NCI-H526 treated with DMSO at 0.1 percent for 48 hours (cell line): ENCODE data around the gene MAN1A1.
"Not testable (repeated sequence)": the region's sequence is repeated elsewhere in the genome, so short reads cannot be mapped to it uniquely, and the experiment has no call there.

Experiments
- DNase-seq: peaks from one replicate; lab custom pipeline; 2025; lab: John Stamatoyannopoulos, UW

Gene MAN1A1

DNA sequence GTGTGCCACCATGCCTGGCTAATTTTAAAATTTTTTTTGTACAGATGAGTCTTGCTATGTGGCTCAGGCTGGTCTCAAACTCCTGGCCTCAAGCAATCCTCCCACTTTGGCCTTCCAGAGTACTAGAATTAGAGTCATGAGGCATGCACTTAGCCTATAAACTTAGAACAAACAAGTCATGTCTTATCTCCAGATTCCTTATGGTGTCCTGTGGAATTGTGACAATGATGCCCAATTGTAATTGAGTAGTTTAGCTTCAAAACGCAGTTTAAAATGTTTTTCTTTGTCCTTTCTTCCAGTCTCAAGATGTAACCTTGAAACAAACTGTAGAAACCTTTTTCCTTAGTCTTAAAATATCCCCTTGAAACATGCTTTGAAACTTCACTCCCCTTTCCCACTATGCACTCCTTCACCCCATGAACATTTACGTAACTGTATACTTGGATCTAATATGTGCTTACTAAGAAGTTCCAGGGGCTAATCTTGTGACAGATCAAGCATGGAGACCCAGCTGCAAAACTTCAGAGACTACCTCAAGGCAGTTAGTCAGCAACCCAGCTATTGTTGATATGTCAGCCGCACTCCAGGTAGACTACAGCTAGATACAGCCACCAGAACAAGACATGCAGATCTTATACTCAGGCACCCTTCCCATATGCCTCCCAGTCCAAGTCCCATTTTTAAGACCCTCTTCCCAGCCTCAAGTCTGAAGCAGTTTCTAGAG is 46.2 kb downstream of the MAN1A1 start:
- DNase-seq: no peak

DNA sequence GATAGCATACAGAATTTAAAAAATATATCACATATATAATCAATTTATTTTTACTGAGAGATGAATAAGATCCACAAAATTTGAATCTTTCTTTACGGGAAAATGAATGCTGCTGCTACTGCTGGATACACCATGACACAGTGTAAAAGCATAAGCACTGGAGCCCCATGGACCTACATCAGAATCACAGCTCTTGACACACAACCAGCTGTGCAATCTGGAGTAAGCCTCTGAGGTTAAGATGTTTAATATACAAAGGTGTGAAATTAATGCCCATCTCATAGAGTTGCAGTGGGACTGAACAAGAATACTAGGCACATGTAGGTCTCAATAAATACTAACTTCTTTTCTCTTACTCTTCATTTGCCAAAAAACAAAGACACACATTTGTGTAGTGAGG is 48.1 kb downstream of the MAN1A1 start:
- DNase-seq: no peak

GRCh38 chr6:119299694-119300093 is 49.9 kb downstream of the MAN1A1 start:
- DNase-seq: no peak

- no peak for DNase-seq
These were observed 52.5 kb downstream of the MAN1A1 start for GRCh38 chr6:119297049-119297448.

DNA sequence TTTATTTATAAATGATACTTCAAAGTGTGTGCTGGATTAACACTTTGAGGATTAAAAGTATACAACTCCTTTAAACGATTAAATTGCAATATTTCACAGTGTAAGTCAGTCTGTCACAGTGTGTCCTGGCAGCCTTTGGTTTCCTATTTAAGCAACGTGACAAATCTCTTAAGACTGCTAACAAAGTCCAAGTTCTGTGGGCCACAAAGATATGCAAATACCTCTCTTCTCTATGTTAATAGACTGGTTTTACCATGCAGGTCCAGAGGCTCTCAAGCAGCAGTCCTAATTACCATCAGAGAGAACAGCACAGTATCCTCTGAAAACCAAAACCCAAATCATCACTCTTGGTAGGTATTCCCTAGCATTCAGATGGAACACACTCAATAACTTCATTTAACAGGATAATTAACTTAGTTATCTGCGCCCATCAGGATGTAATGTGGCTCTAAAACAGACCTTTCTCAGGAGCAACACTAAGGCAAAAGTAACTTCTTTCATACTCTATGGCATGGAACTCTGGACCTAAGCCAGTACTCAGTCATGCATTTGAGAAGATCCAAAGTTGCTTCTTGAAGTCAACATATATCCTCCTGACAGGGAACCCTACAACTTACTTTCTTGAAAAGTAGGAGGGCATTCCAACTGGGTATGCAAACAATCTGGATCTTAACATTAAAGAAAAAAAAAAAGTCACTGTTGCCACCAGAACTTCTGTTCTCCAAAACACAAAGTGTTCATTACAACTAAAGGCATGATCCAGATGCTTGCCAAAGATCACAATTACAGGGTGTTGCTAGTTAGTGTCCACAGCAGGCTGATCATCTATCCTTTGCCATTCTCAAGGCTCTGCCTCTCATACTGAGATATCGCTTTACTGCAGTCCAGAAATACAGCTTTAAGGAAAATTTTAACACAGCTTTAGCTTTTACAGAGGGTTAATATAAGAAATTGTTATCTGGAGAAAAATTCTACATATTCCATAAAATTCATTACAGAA is 53.2 kb downstream of the MAN1A1 start:
- DNase-seq: peak; percentile 56

GRCh38 chr6:119294984-119295383 is 54.6 kb downstream of the MAN1A1 start:
- no peak for DNase-seq

DNA sequence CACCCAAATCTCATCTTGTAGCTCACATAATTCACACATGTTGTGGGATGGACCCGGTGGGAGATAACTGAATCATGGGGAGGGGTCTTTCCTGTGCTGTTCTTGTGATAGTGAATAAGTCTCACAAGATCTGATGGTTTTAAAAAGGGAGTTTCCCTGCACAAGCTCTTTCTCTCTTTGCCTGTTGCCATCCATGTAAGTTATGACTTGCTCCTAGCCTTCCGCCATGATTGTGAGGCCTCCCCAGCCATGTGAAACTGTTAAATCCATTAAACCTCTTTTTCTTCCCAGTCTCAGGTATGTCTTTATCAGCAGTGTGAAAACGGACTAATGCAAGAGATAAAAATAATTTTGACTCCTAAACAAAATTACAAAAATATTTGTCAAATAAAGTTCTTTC is 58.5 kb downstream of the MAN1A1 start:
- DNase-seq: not testable (repeated sequence)

DNA sequence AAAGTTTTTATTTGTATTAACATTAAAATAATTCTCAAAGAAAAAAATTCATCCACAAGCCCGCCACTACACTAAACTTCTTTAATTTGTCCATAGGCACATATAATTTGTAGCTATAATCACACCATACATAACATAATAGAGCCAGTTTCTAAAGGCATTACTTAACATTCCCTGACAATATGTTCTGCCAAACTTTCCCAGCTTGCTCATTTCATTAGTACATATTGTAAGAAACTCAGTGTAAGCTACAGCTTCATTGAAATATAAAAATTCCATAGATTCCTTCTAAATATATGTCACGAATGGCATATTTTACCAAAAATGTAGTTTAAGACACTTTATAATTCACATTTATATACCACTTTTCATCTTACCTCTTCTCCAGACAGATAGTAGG is 59.3 kb downstream of the MAN1A1 start:
- no peak for DNase-seq

DNA sequence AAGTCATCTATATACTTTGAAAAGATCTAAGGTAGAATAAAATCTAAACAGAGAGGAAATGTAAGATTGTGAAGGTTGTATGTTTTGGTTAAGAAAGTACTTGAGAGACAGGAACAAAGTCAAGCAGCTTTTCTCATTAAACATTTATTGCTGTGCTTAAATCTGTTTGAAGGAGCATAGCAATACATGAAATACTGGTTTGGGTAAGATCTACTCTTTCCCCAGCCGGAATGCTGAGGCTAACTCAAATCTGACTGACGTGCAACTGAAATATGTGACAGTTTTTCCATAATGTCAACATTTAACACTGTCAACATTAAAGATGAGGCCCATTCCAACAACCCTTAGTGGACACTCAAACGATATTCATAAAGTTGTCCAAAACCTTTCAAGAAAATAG is 59.9 kb downstream of the MAN1A1 start:
- DNase-seq: no peak

DNA sequence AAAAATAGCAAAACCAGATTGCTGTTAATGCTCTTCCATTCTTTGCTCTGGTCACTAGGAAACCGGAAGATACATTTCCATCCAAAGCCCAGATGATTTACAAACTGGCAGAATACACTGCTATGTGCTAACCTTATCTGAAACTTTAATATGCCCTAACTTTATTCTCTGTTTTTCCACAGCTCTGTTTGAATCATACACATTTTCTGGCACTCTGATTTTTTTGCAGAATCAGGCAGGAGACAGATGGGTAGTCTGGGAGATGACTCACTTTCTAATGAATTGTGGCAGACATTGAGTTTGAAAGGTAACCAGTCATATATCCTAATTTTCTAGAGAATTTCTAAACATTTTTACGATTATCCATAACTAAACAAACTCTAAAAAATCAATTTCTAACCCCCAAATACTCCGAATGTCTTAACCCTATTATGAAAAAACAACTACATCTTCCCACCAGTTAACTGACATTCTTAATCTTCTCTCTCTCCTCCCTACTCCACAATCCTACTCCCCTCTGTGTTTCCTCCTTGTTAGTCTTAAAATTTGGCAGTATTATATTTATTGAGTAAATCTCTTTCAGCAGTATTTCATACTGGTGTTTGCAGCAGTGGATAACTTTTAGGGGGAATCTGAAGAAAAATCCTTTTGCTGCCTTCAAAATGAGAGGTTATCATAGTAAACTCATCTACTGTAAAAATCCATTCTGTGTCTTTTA is 63.5 kb downstream of the MAN1A1 start:
- DNase-seq: no peak

DNA sequence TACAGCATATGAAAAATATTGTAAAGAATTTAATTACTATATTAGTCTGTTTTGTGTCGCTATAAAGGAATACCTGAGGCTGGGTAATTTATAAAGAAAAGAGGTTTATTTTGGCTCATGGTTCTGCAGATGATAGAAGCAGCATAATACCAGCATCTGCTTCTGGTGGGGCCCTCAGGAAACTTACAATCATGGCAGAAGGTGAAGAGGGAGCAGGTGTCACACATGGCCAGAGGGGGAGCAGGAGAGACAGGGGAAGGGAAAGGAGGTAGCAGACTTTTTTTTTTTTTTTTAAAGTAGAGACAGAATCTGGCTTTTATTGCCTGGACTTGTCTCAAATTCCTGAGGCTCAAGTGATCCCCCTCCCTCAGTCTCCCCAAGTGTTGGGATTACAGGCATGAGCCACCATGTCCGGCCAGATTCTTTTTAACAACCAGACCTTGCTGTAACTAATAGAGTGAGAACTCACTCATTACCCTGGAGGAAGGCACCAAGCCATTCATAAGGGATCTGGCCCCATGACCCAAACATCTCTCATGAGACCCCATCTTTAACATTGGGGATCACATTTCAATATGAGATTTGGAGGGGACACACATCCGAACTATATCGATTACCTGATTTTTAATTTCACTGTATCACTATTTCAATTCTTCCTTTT is 64.6 kb downstream of the MAN1A1 start:
- no peak for DNase-seq

- no peak for DNase-seq
These were observed 65.5 kb downstream of the MAN1A1 start for GRCh38 chr6:119283979-119284545.

- DNase-seq: no peak
These were observed 66.3 kb downstream of the MAN1A1 start for GRCh38 chr6:119283214-119283613.

DNA sequence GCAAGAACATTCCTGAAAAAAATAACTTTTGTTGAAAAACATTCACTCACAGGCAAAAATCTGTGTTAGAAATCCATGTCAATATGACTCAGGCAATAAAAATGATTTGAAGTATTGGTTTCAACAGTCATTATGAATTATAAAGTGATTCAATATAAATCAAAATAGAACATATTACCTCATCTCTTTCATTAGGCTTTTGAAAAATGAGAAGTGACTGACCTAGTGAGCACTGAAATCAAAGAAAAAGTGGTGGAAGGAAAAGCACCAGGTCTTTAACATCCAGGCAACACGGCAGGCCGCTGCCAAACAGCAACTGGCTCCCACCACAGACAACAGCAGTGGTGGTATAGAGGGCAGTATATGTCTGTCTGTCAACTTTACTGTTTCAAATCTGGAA is 68.9 kb downstream of the MAN1A1 start:
- DNase-seq: no peak

DNA sequence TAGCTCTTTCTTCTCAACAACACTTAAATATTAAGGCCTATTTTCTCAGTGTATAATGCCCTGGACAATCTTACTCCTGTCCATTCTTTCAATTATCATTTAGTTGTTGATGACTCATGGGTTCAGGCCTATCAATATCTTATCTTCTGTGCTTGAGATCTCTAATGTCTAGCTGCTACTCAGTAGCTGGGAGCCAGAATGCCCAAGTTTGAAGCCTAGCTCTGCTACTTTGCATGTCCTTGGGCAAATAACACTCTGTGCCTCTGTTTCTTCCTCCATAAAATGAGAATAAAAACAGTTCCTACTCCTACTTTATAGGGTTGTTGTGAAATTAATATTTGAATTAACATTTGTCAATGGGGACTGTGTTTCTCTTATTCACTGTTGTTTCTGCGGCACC is 69.5 kb downstream of the MAN1A1 start:
- no peak for DNase-seq

DNA sequence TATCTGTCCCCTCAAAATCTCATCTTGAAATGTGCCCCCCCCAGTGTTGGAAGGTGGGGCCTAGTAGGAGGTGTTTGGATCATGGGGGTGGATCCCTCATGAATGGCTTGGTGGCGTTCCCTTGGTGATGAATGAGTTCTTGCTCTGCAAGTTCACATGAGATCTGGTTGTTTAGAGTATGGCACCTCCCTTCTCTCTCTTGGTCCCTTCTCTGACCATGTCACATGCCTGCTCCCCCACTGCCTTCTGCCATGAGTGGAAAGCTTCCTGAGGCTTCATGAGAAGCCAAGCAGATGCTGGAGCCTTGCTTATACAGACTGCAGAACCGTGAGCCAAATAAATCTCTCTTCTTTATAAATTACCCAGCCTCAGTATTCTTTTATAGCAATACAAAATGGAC is 70.9 kb downstream of the MAN1A1 start:
- no peak for DNase-seq

DNA sequence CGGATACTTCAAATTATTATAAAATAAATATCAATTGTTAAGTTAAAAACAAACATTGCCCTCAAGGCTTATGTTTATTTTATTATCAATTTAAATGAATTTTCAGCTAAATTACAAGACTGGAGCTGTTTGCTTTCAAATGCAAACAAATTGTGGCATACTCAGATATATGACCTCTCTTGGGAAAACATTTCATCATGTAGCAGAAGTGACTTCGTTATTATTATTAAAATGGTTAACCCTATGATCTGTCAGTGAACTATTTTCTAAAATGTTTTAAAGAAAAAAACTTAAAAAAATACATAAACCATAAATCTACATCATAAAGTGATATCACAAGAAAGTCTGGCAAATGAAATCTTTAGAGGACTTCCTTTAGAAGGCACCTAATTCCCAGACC is 72.5 kb downstream of the MAN1A1 start:
- DNase-seq: no peak

DNA sequence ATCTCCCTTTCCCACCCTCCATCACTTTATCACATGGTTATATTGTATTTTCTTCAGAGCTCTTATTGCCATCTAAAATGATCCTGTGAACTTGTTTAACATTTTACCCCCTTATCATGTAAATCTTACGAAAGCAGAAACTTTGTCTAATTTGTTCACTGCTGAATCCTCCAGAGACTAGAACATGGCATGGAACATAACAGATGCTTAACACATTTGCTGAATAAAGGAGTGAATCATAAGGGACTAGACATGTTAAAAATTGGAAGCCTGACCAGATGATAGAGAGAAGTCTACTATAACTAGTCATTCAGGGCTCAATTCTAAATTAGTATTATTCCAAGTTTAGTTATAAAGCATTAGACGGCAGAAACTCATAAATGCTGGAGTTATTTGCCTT is 73.3 kb downstream of the MAN1A1 start:
- no peak for DNase-seq

GRCh38 chr6:119274197-119274595 is 75.4 kb downstream of the MAN1A1 start:
- DNase-seq: no peak

GRCh38 chr6:119273272-119274196 is 76.0 kb downstream of the MAN1A1 start:
- no peak for DNase-seq

DNA sequence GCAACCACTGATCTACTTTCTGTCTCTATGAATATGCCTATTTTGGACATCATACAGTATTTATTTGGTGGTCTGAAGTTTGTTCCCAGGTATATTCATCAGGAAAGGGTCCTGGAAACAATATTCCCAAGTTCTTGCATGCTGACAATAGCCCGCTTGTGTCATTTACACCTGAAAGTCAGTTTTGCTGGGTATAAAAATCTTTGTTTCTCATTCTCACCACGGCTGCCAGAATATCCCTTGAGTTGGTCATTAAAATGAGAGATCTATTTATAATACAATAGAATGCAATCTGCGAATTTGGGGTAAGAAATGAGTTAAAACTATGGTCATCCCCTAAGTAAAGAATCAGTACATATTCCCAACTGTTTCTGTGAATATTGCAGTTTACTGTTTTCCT is 79.0 kb downstream of the MAN1A1 start:
- no peak for DNase-seq
